NCI-H2107 (cell line): ENCODE data around the gene TRIM37.
"Not testable (repeated sequence)": the region's sequence is repeated elsewhere in the genome, so short reads cannot be mapped to it uniquely, and the experiment has no call there.

Source experiments
- DNase-seq: peaks from one replicate; lab custom pipeline; 2025; lab: John Stamatoyannopoulos, UW

Gene TRIM37

GRCh38 chr17:58991718-58992331, 114.9 kb downstream of the TRIM37 start:
- no peak for DNase-seq

GRCh38 chr17:58989629-58990028, 117.1 kb downstream of the TRIM37 start:
- DNase-seq, result no peak

GRCh38 chr17:58985971-58986370, 120.7 kb downstream of the TRIM37 start:
- no peak for DNase-seq

GRCh38 chr17:58985367-58985766, 121.3 kb downstream of the TRIM37 start:
- DNase-seq, result no peak

- no peak for DNase-seq
These were observed 124.1 kb downstream of the TRIM37 start for GRCh38 chr17:58982626-58983025.

- no peak for DNase-seq
These were observed 125.8 kb downstream of the TRIM37 start for GRCh38 chr17:58980706-58981481.

GRCh38 chr17:58976541-58976940, 130.1 kb downstream of the TRIM37 start:
- DNase-seq, result no peak

GRCh38 chr17:58974354-58974753, 132.3 kb downstream of the TRIM37 start:
- no peak for DNase-seq

GRCh38 chr17:58970609-58971450, 135.8 kb downstream of the TRIM37 start:
- DNase-seq, result no peak

GRCh38 chr17:58969612-58970011, 137.1 kb downstream of the TRIM37 start:
- DNase-seq, result no peak

- peak; percentile 53 for DNase-seq
These were observed 137.5 kb downstream of the TRIM37 start for GRCh38 chr17:58969156-58969555.

GRCh38 chr17:58968426-58969061, 138.1 kb downstream of the TRIM37 start:
- DNase-seq, result no peak

- no peak for DNase-seq
These were observed 140.5 kb downstream of the TRIM37 start for GRCh38 chr17:58966208-58966607.

- DNase-seq, result no peak
These were observed 141.5 kb downstream of the TRIM37 start for GRCh38 chr17:58965221-58965620.

GRCh38 chr17:58960068-58960467, 146.6 kb downstream of the TRIM37 start:
- peak; percentile 8 for DNase-seq

- not testable (repeated sequence) for DNase-seq
These were observed 149.0 kb downstream of the TRIM37 start for GRCh38 chr17:58957725-58958073.

- DNase-seq, result no peak
These were observed 149.5 kb downstream of the TRIM37 start for GRCh38 chr17:58956997-58957724.

GRCh38 chr17:58954358-58954757, 152.3 kb downstream of the TRIM37 start:
- not testable (repeated sequence) for DNase-seq

- no peak for DNase-seq
These were observed 158.9 kb downstream of the TRIM37 start for GRCh38 chr17:58947824-58948223.

GRCh38 chr17:58947411-58947810, 159.3 kb downstream of the TRIM37 start:
- no peak for DNase-seq

- DNase-seq, result no peak
These were observed 162.5 kb downstream of the TRIM37 start for GRCh38 chr17:58944166-58944565.

GRCh38 chr17:58936295-58936694, 170.4 kb downstream of the TRIM37 start:
- no peak for DNase-seq
